Endothelial cell of hepatic sinusoid (primary cell): ENCODE results near the gene RAB1B.
"Not testable (repeated sequence)": the region's sequence is repeated elsewhere in the genome, so short reads cannot be mapped to it uniquely, and the experiment has no call there.

Experiments used
- in situ Hi-C: cut with HindIII; loops from 2 replicates; pipeline ENCODE4 v1.10.0; 2017; ENCODE audit warnings: low sequenced_read_pairs

RAB1B gene

GRCh38 chr11:66266378-66267038 lies 1.9 kb upstream of the RAB1B start:
- in situ Hi-C loops = no loop called here

GRCh38 chr11:66267039-66267378 lies 1.4 kb upstream of the RAB1B start:
- in situ Hi-C loops = no loop called here

GRCh38 chr11:66267379-66268243 lies 828 bp upstream of the RAB1B start:
- in situ Hi-C loops = no loop called here

GRCh38 chr11:66268952-66269905 lies 790 bp downstream of the RAB1B start:
- in situ Hi-C loops = no loop called here

- in situ Hi-C loops = no loop called here
Measured at GRCh38 chr11:66271816-66272215, 3.4 kb downstream of the RAB1B start.

- in situ Hi-C loops = no loop called here
Measured at GRCh38 chr11:66272596-66272995, 4.2 kb downstream of the RAB1B start.

GRCh38 chr11:66274219-66274618 lies 5.8 kb downstream of the RAB1B start:
- in situ Hi-C loops = no loop called here

- in situ Hi-C loops = no loop called here
Measured at GRCh38 chr11:66275396-66275795, 7.0 kb downstream of the RAB1B start.

GRCh38 chr11:66275984-66276612 lies 7.7 kb downstream of the RAB1B start:
- in situ Hi-C loops = no loop called here

- in situ Hi-C loops = not testable (repeated sequence)
Measured at GRCh38 chr11:66276619-66277018, 8.2 kb downstream of the RAB1B start.

- in situ Hi-C loops = not testable (repeated sequence)
Measured at GRCh38 chr11:66277064-66277463, 8.6 kb downstream of the RAB1B start.

- in situ Hi-C loops = no loop called here
Measured at GRCh38 chr11:66277471-66278362, 9.3 kb downstream of the RAB1B start, which contains the start of gene CNIH2. Gene CNIH2, plus strand, starts transcription at chr11:66278175. Its CDS starts 282 bp downstream, at chr11:66278457.

GRCh38 chr11:66278363-66279091 lies 10.1 kb downstream of the RAB1B start:
- in situ Hi-C loops = no loop called here

GRCh38 chr11:66279092-66279734 lies 10.8 kb downstream of the RAB1B start:
- in situ Hi-C loops = no loop called here

- in situ Hi-C loops = loop anchor here (5.0 kb wide), 2 partner anchors 52 to 63 kb away; no protein-coding TSS in a partner anchor
Measured at GRCh38 chr11:66280428-66280827, 12.0 kb downstream of the RAB1B start.

GRCh38 chr11:66281001-66281400 lies 12.6 kb downstream of the RAB1B start:
- in situ Hi-C loops = loop anchor here (5.0 kb wide), 2 partner anchors 51 to 64 kb away; no protein-coding TSS in a partner anchor

- in situ Hi-C loops = loop anchor here (5.0 kb wide), 2 partner anchors 50 to 65 kb away; no protein-coding TSS in a partner anchor
Measured at GRCh38 chr11:66281776-66282467, 13.5 kb downstream of the RAB1B start.
